ENCODE results near the gene FAM171A1. TPM values are rescaled to one million over a fixed set of nuclear protein-coding genes. Genes with fewer than 3 reads are reported as not detected.
"Not testable (repeated sequence)": the region's sequence is repeated elsewhere in the genome, so short reads cannot be mapped to it uniquely, and the experiment has no call there.

The FAM171A1 gene
- total RNA-seq, 1 experiment from 2014 or later: 5.3 TPM

GRCh38 chr10:15279236-15279635, 91.9 kb downstream of the FAM171A1 start:
- no peak for DNase-seq (ENCODE audit: low read depth, low spot score)
- in situ Hi-C loops (cut with HindIII; ENCODE audit: low pct_unique_long_range_greater_than_20kb, low sequenced_read_pairs): no loop called here

GRCh38 chr10:15278786-15279185, 92.3 kb downstream of the FAM171A1 start:
- DNase-seq (ENCODE audit: low read depth, low spot score): no peak
- in situ Hi-C loops (cut with HindIII; ENCODE audit: low pct_unique_long_range_greater_than_20kb, low sequenced_read_pairs): no loop called here

- DNase-seq (ENCODE audit: low read depth, low spot score); in situ Hi-C loops (cut with HindIII; ENCODE audit: low pct_unique_long_range_greater_than_20kb, low sequenced_read_pairs): not testable (repeated sequence)
These were observed 95.0 kb downstream of the FAM171A1 start for GRCh38 chr10:15276039-15276438.

GRCh38 chr10:15269838-15270237, 101.3 kb downstream of the FAM171A1 start:
- in situ Hi-C loops (cut with HindIII; ENCODE audit: low pct_unique_long_range_greater_than_20kb, low sequenced_read_pairs); DNase-seq (ENCODE audit: low read depth, low spot score): not testable (repeated sequence)

GRCh38 chr10:15267496-15267895, 103.6 kb downstream of the FAM171A1 start:
- no peak for DNase-seq (ENCODE audit: low read depth, low spot score)
- in situ Hi-C loops (cut with HindIII; ENCODE audit: low pct_unique_long_range_greater_than_20kb, low sequenced_read_pairs): no loop called here

- in situ Hi-C loops (cut with HindIII; ENCODE audit: low pct_unique_long_range_greater_than_20kb, low sequenced_read_pairs): no loop called here
- no peak for DNase-seq (ENCODE audit: low read depth, low spot score)
These were observed 105.0 kb downstream of the FAM171A1 start for GRCh38 chr10:15266117-15266516.

GRCh38 chr10:15265558-15265957, 105.5 kb downstream of the FAM171A1 start:
- no peak for DNase-seq (ENCODE audit: low read depth, low spot score)
- in situ Hi-C loops (cut with HindIII; ENCODE audit: low pct_unique_long_range_greater_than_20kb, low sequenced_read_pairs): no loop called here

DNA sequence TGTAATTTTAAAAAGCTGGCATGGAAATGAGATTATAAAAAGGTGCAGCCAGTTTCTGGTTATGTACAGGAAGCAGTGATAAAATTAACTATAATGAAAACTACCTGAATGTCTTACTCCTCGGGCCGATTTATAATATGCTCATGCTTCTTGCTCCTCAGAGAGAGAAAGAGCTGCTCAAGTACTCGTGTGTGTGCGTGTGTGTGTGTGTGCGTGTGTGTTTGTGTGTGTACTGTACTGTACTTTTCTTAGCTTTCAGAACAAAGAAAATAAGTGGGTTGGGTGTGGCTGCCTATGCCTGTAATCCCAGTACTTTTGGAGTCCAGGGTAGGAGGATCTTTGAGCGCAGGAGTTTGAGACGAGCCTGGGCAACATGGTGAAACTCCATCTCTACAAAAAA, 106.0 kb downstream of the FAM171A1 start:
- in situ Hi-C loops (cut with HindIII; ENCODE audit: low pct_unique_long_range_greater_than_20kb, low sequenced_read_pairs): no loop called here
- DNase-seq (ENCODE audit: low read depth, low spot score): no peak

- in situ Hi-C loops (cut with HindIII; ENCODE audit: low pct_unique_long_range_greater_than_20kb, low sequenced_read_pairs): no loop called here
- DNase-seq (ENCODE audit: low read depth, low spot score): no peak
These were observed 107.3 kb downstream of the FAM171A1 start for GRCh38 chr10:15263657-15264323.

- peak; percentile 53 for DNase-seq (ENCODE audit: low read depth, low spot score)
These were observed 108.9 kb downstream of the FAM171A1 start for GRCh38 chr10:15262036-15262713.

GRCh38 chr10:15259136-15259535, 112.0 kb downstream of the FAM171A1 start:
- in situ Hi-C loops (cut with HindIII; ENCODE audit: low pct_unique_long_range_greater_than_20kb, low sequenced_read_pairs): no loop called here
- DNase-seq (ENCODE audit: low read depth, low spot score): no peak

More at GRCh38 chr10:15262036-15262713, 108.9 kb downstream of the FAM171A1 start:
- in situ Hi-C loops (cut with HindIII; ENCODE audit: low pct_unique_long_range_greater_than_20kb, low sequenced_read_pairs): no loop called here

- in situ Hi-C loops (cut with HindIII; ENCODE audit: low pct_unique_long_range_greater_than_20kb, low sequenced_read_pairs): no loop called here
- DNase-seq (ENCODE audit: low read depth, low spot score): no peak
These were observed 112.8 kb downstream of the FAM171A1 start for GRCh38 chr10:15258255-15258654.

GRCh38 chr10:15255961-15256360, 115.1 kb downstream of the FAM171A1 start:
- DNase-seq (ENCODE audit: low read depth, low spot score): no peak
- in situ Hi-C loops (cut with HindIII; ENCODE audit: low pct_unique_long_range_greater_than_20kb, low sequenced_read_pairs): no loop called here

GRCh38 chr10:15254808-15255648, 116.1 kb downstream of the FAM171A1 start:
- DNase-seq (ENCODE audit: low read depth, low spot score): no peak
- in situ Hi-C loops (cut with HindIII; ENCODE audit: low pct_unique_long_range_greater_than_20kb, low sequenced_read_pairs): no loop called here

DNA sequence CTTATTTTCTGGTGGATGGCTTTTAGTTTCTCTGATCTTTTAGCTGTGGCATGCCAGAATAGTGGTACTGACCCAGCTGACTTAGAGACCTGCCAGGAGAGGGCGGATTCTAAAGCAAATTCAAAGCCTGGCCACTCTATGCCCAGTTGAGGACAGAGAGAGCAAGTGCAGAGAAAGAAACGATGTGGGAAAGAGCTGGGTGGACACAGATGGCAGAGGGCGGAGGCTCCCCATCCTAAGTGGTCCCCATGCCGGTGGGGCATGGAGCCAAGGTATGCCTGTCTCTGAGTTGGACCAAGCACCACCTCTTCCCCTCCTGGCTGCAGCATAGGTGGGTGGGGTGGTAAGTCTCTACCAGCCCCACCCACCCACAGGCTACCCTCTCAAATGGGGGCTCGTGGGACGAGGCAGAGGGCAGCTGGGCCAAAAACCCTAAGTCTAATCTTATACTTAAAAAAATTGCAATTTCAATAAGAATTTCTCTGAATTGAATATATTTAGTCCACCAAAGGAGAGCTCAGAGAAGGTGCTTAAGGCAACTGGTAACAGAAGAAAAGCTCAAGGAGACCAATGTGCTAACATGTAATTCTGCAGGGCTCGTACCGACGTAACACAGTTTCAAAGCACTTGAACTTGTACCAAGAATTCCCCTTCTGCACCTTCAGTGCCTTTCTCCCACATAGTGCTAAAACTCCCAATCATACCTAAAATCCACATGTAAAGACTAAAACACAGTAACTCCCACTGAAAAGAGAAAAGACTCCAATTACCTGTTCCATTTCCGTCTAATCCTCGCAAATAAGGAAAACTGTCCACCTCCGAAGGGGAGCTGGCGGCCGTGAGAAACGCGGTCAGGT, 116.9 kb downstream of the FAM171A1 start:
- in situ Hi-C loops (cut with HindIII; ENCODE audit: low pct_unique_long_range_greater_than_20kb, low sequenced_read_pairs): no loop called here
- no peak for DNase-seq (ENCODE audit: low read depth, low spot score)

GRCh38 chr10:15252396-15252795, 118.7 kb downstream of the FAM171A1 start:
- in situ Hi-C loops (cut with HindIII; ENCODE audit: low pct_unique_long_range_greater_than_20kb, low sequenced_read_pairs): no loop called here
- no peak for DNase-seq (ENCODE audit: low read depth, low spot score)

DNA sequence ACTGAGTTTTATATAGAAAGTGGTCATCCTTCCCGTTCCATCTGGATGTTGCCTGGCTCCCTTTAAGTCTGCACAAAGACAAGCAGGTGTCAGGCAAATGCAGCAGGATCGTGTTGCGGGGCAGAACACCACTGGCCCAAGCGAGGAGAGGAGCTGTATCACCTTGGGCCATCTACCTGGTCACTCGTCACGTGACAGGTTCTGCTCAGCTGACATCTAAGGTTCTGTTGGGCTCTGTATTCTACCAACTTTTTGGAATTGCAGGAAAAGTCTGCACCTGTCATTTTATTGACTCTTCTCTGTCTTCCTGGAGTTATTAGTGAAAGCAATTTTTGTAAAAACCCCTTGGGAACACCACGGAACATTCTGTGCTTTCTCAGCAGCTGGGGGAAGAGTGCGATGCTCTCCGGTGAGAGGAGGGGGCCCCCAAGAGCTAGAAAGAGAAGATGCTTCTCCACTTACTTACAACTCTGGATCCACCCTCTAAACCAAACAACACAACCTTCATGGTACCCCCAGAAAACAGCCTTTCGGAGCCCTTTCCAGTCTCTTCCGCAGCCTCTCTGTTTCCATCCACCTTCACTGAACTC, 119.2 kb downstream of the FAM171A1 start:
- no peak for DNase-seq (ENCODE audit: low read depth, low spot score)
- in situ Hi-C loops (cut with HindIII; ENCODE audit: low pct_unique_long_range_greater_than_20kb, low sequenced_read_pairs): no loop called here
